Loucy (cell line): Measurements from ENCODE around the gene MRPL36.

Experiments
- EZH2phosphoT487 ChIP-seq: fragments of 200-600 bp; IDR thresholded peaks from 2 replicates; pipeline ENCODE4 v1.6.1; 2018; ENCODE audit warnings: antibody characterized with exemption, mild to moderate bottlenecking, moderate library complexity, borderline replicate concordance
- TF ChIP-seq, protein P1 (sequence below): fragments of 200-600 bp; sonication (generic); conservative IDR thresholded peaks from 2 replicates; pipeline ENCODE4 v1.5.1; 2014; ENCODE audit warnings: mild to moderate bottlenecking, antibody characterized with exemption, low read length

DNA sequence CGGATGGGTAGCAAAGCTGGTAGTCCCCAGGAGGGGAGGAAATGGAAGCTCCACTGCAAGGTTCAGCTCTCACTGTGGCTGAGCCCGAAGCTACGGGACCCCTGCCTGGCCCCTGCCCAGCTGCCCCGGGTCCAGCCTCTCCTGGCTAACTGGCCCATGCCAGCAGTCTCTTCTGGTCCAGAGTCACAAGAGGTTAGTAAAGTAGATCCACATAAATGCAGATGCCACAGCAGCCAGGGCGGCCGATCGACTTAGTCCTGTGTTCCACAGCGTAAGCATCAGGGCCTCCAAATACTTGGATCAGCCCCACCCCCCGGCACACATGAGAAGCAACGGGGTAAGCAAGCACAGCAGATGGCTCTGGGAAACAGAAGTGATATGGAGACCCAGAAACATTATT lies 42.1 kb downstream of the MRPL36 start:
- TF ChIP-seq, protein P1, sequence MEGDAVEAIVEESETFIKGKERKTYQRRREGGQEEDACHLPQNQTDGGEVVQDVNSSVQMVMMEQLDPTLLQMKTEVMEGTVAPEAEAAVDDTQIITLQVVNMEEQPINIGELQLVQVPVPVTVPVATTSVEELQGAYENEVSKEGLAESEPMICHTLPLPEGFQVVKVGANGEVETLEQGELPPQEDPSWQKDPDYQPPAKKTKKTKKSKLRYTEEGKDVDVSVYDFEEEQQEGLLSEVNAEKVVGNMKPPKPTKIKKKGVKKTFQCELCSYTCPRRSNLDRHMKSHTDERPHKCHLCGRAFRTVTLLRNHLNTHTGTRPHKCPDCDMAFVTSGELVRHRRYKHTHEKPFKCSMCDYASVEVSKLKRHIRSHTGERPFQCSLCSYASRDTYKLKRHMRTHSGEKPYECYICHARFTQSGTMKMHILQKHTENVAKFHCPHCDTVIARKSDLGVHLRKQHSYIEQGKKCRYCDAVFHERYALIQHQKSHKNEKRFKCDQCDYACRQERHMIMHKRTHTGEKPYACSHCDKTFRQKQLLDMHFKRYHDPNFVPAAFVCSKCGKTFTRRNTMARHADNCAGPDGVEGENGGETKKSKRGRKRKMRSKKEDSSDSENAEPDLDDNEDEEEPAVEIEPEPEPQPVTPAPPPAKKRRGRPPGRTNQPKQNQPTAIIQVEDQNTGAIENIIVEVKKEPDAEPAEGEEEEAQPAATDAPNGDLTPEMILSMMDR, result no peak
- no peak for TF ChIP-seq EZH2phosphoT487
